Activated CD4-positive, CD25-positive, alpha-beta regulatory T cell treated with anti-CD3 and anti-CD28 coated beads, Interleukin-2, amount 50 U/mL, for 24 hours (primary cell): Measurements from ENCODE around the gene SAFB2.

Experiments
- ATAC-seq, 2 donors: fragments of 150-1000 bp; cut with Tn5 transposase; one replicate each; pipeline ENCODE4 v1.10.0; 2021; ENCODE audit warnings: mild to moderate bottlenecking in 1 of 2, moderate library complexity in 1 of 2

The SAFB2 gene

DNA sequence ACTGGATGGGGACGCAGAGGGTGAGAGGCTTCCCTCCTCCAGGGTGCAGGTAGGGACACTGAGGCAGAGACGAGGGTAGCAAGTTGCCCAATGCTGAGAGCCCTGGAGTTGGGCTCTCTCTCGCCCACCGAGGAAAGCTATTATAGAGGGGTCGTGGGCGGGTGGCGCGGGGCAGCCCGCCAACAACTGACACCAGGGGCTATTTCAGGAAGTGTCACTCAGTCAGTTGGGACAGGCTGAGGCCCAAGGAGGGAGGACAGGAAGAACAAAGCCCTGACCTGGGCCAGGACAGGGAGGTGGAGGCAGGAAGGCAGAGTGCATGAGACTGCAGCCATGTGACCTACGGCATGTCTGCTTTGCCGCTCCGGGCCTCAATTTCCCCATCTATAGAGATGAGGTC is 84.7 kb downstream of the SAFB2 start:
- ATAC-seq: no peak
